H9 (cell line): ENCODE data around the gene BBX. TPM values are rescaled to one million over a fixed set of nuclear protein-coding genes. Genes with fewer than 3 reads are reported as not detected.
A peak's percentile ranks its signal among the peaks of the same experiment; 100 is the strongest.

Source experiments
- DNase-seq: peaks from one replicate; pipeline ENCODE4 v3.0.0-alpha.2; 2017
- H2AFZ ChIP-seq: one replicate; pipeline ENCODE4 v1.6.1; 2013; ENCODE audit warnings: mild to moderate bottlenecking, low read length, control low read depth, moderate library complexity
- H2AK5ac ChIP-seq: 2 replicates; pipeline ENCODE4 v1.6.1; 2013; ENCODE audit warnings: low read length, control low read depth, mixed read lengths; ENCODE audit not compliant: insufficient read length
- H2BK120ac ChIP-seq: one replicate; pipeline ENCODE4 v1.6.1; 2013; ENCODE audit warnings: low read depth, mild to moderate bottlenecking, low read length, control low read depth, inconsistent platforms; ENCODE audit not compliant: poor library complexity, severe bottlenecking
- H2BK12ac ChIP-seq: 2 replicates; pipeline ENCODE4 v1.6.1; 2013; ENCODE audit warnings: low read length, control low read depth, mixed read lengths, low read depth; ENCODE audit not compliant: insufficient read length
- H2BK15ac ChIP-seq: 2 replicates; pipeline ENCODE4 v1.6.1; 2013; ENCODE audit warnings: low read depth, low read length, control low read depth
- H2BK20ac ChIP-seq: one replicate; pipeline ENCODE4 v1.6.1; 2013; ENCODE audit warnings: low read depth, mild to moderate bottlenecking, low read length, control low read depth, inconsistent platforms; ENCODE audit not compliant: poor library complexity, severe bottlenecking
- H2BK5ac ChIP-seq: 2 replicates; pipeline ENCODE4 v1.6.1; 2013; ENCODE audit warnings: low read length, control low read depth, mixed read lengths; ENCODE audit not compliant: insufficient read length
- H3K14ac ChIP-seq: 2 replicates; pipeline ENCODE4 v1.6.1; 2013; ENCODE audit warnings: low read length, control low read depth; ENCODE audit not compliant: insufficient read depth
- H3K18ac ChIP-seq: 2 replicates; pipeline ENCODE4 v1.6.1; 2013; ENCODE audit warnings: low read depth, mild to moderate bottlenecking, mixed read lengths, low read length, control low read depth; ENCODE audit not compliant: insufficient read length
- H3K23ac ChIP-seq: 2 replicates; pipeline ENCODE4 v1.6.1; 2013; ENCODE audit warnings: low read length, control low read depth, mixed read lengths, low read depth; ENCODE audit not compliant: insufficient read length
- H3K23me2 ChIP-seq: 2 replicates; pipeline ENCODE4 v1.6.1; 2013; ENCODE audit warnings: low read depth, mild to moderate bottlenecking, mixed read lengths, low read length, control low read depth; ENCODE audit not compliant: insufficient read length, poor library complexity, severe bottlenecking
- H3K27ac ChIP-seq: 2 replicates; pipeline ENCODE4 v1.5.1; 2013; ENCODE audit warnings: low read length, control low read depth, mixed read lengths, low read depth; ENCODE audit not compliant: insufficient read length
- H3K27me3 ChIP-seq: 2 replicates; pipeline ENCODE4 v1.6.1; 2013; ENCODE audit warnings: low read length, control low read depth, inconsistent platforms; ENCODE audit not compliant: insufficient read depth
- H3K4ac ChIP-seq: 2 replicates; pipeline ENCODE4 v1.6.1; 2013; ENCODE audit warnings: low read depth, mild to moderate bottlenecking, control low read depth, inconsistent platforms, low read length, moderate library complexity
- H3K4me1 ChIP-seq: 2 replicates; pipeline ENCODE4 v1.6.1; 2013; ENCODE audit warnings: low read length, control low read depth, inconsistent platforms; ENCODE audit not compliant: insufficient read depth
- H3K4me2 ChIP-seq: 2 replicates; pipeline ENCODE4 v1.6.1; 2013; ENCODE audit warnings: low read length, control low read depth, mixed read lengths; ENCODE audit not compliant: insufficient read length, insufficient read depth
- H3K56ac ChIP-seq: 2 replicates; pipeline ENCODE4 v1.6.1; 2013; ENCODE audit warnings: low read depth, mild to moderate bottlenecking, mixed read lengths, low read length, control low read depth; ENCODE audit not compliant: insufficient read length
- H3K79me1 ChIP-seq: 2 replicates; pipeline ENCODE4 v1.6.1; 2013; ENCODE audit warnings: low read depth, mild to moderate bottlenecking, moderate library complexity, low read length, control low read depth, inconsistent platforms; ENCODE audit not compliant: insufficient read depth, poor library complexity, severe bottlenecking
- H3K79me2 ChIP-seq: 2 replicates; pipeline ENCODE4 v1.6.1; 2013; ENCODE audit warnings: low read length, control low read depth, inconsistent platforms; ENCODE audit not compliant: insufficient read depth
- H3K9ac ChIP-seq: 2 replicates; pipeline ENCODE4 v1.6.1; 2013; ENCODE audit warnings: low read length, control low read depth, mixed read lengths; ENCODE audit not compliant: insufficient read length; ENCODE audit errors: extremely low read depth
- H3K9me3 ChIP-seq: one replicate; pipeline ENCODE4 v1.6.1; 2013; ENCODE audit warnings: low read depth, low read length, inconsistent platforms; ENCODE audit not compliant: control insufficient read depth
- H3T11ph ChIP-seq: one replicate; pipeline ENCODE4 v1.6.1; 2013; ENCODE audit warnings: mild to moderate bottlenecking, low read length, control low read depth, inconsistent platforms
- H4K20me1 ChIP-seq: one replicate; pipeline ENCODE4 v1.6.1; 2013; ENCODE audit not compliant: control insufficient read depth, insufficient read length, insufficient read depth
- H4K5ac ChIP-seq: 2 replicates; pipeline ENCODE4 v1.6.1; 2013; ENCODE audit warnings: low read depth, mild to moderate bottlenecking, mixed read lengths, low read length, control low read depth; ENCODE audit not compliant: insufficient read length
- H4K8ac ChIP-seq: replicated peaks from 2 replicates; pipeline ENCODE4 v1.6.1; 2013; ENCODE audit warnings: low read length, control low read depth, mixed read lengths, low read depth; ENCODE audit not compliant: insufficient read length
- H4K91ac ChIP-seq: 2 replicates; pipeline ENCODE4 v1.6.1; 2013; ENCODE audit warnings: low read depth, mild to moderate bottlenecking, moderate library complexity, mixed read lengths, low read length, control low read depth; ENCODE audit not compliant: insufficient read length
- H3K27ac Mint-ChIP-seq, 3 experiments: 2 replicates in 2 of 3; 3 replicates in 1 of 3; pipeline ENCODE4 v1.8.0; 2020 to 2021; ENCODE audit warnings: mixed read lengths in 3 of 3, mild to moderate bottlenecking in 1 of 3, moderate library complexity in 1 of 3
- H3K27me3 Mint-ChIP-seq: 2 replicates; pipeline ENCODE4 v1.8.0; 2021; ENCODE audit warnings: low read depth, mild to moderate bottlenecking, moderate library complexity, mixed read lengths
- H3K36me3 Mint-ChIP-seq, 3 experiments: 2 replicates in 2 of 3; 3 replicates in 1 of 3; pipeline ENCODE4 v1.8.0; 2020 to 2021; ENCODE audit warnings: low read depth in 3 of 3, mixed read lengths in 3 of 3; ENCODE audit not compliant: insufficient read depth in 1 of 3
- H3K4me1 Mint-ChIP-seq, 2 experiments: 2 replicates each; pipeline ENCODE4 v1.8.0; 2020; ENCODE audit warnings: mixed read lengths in 2 of 2
- H3K4me3 Mint-ChIP-seq, 2 experiments: 2 replicates in 1 of 2; 3 replicates in 1 of 2; pipeline ENCODE4 v1.8.0; 2020 to 2021; ENCODE audit warnings: mild to moderate bottlenecking in 2 of 2, mixed read lengths in 2 of 2, moderate library complexity in 1 of 2
- H3K9me3 Mint-ChIP-seq, 2 experiments: 2 replicates in 1 of 2; 3 replicates in 1 of 2; pipeline ENCODE4 v1.8.0; 2020; ENCODE audit warnings: mild to moderate bottlenecking in 2 of 2, mixed read lengths in 2 of 2, moderate library complexity in 1 of 2
- CTCF ChIP-seq: fragments of 200-600 bp; sonication (generic); conservative IDR thresholded peaks from 3 replicates; pipeline ENCODE4 v1.8.0; 2021; ENCODE audit warnings: antibody characterized with exemption, mild to moderate bottlenecking
- WGBS: extraction: QIAGEN DNeasy Blood & Tissue Kit; methylation state at CpG from one replicate; pipeline ENCODE4 v1.1.7; 2013; ENCODE audit warnings: missing lambda C conversion rate, low lambda C conversion rate, mixed read lengths; ENCODE audit not compliant: insufficient read length; ENCODE audit errors: extremely low coverage; 5-methylcytosine and 5-hydroxymethylcytosine counted together
- total RNA-seq: library from RNA; stranded (reverse); gene quantifications from 2 replicates; pipeline ENCODE4 v1.2.1, GENCODE V29; 2021

BBX gene
- total RNA-seq, 1 experiment from 2014 or later = 34.8 TPM

GRCh38 chr3:107592073-107592472 lies 69.3 kb downstream of the BBX start:
- no peak overlapping the region for H2AFZ ChIP-seq
- no peak overlapping the region for H3K18ac ChIP-seq
- peak overlapping the region in 1 of 3 experiments; percentile 59; a peak in 1 of 7 replicates for H3K27ac Mint-ChIP-seq
- H2BK12ac ChIP-seq = no peak overlapping the region
- H3K14ac ChIP-seq = no peak overlapping the region
- H2AK5ac ChIP-seq = no peak overlapping the region
- DNase-seq = no peak
- no peak overlapping the region for H2BK120ac ChIP-seq
- no CpG with 5 or more reads among the region's 5 CpGs for WGBS
- H3K9me3 Mint-ChIP-seq = no peaks in the 10 kb centered on the region
- H3K27me3 Mint-ChIP-seq = no peaks in the 10 kb centered on the region
- no peak overlapping the region for H3K23ac ChIP-seq
- no peaks in the 10 kb centered on the region; a peak in 1 of 7 replicates for H3K36me3 Mint-ChIP-seq
- H3K27me3 ChIP-seq = no peaks in the 10 kb centered on the region
- peaks cover 20 to 21% of the 10 kb centered on the region in 2 experiments for H3K4me1 Mint-ChIP-seq
- H3K4ac ChIP-seq = no peak overlapping the region
- no peak for TF ChIP-seq CTCF
- peaks cover 3% of the 10 kb centered on the region for H3K79me1 ChIP-seq
- H3T11ph ChIP-seq = no peak overlapping the region
- no peaks in the 10 kb centered on the region for H3K79me2 ChIP-seq
- no peak overlapping the region for H2BK15ac ChIP-seq
- no peak overlapping the region for H3K4me3 Mint-ChIP-seq
- H3K4me2 ChIP-seq = no peak overlapping the region
- H3K56ac ChIP-seq = no peak overlapping the region
- no peaks in the 10 kb centered on the region for H3K4me1 ChIP-seq
- H4K20me1 ChIP-seq = no peaks in the 10 kb centered on the region
- no peaks in the 10 kb centered on the region for H3K9me3 ChIP-seq
- H2BK20ac ChIP-seq = no peak overlapping the region
- H4K5ac ChIP-seq = no peak overlapping the region
- no peak overlapping the region for H4K8ac ChIP-seq
- H4K91ac ChIP-seq = no peak overlapping the region
- H3K27ac ChIP-seq = no peak overlapping the region
- H2BK5ac ChIP-seq = no peak overlapping the region
- no peak overlapping the region for H3K9ac ChIP-seq
- H3K23me2 ChIP-seq = no peaks in the 10 kb centered on the region
